Progenitor cell of endocrine pancreas (in vitro differentiated cells): ENCODE data around the gene NR5A2. TPM values are rescaled to one million over a fixed set of nuclear protein-coding genes. Genes with fewer than 3 reads are reported as not detected.

Experiments used
- DNase-seq: peaks from one replicate; pipeline ENCODE4 v3.0.0; 2021; ENCODE audit warnings: low spot score; ENCODE audit not compliant: unreplicated experiment
- H3K27ac Mint-ChIP-seq: 2 replicates; pipeline ENCODE4 v1.8.0; 2021; ENCODE audit warnings: mild to moderate bottlenecking, moderate library complexity, mixed read lengths
- H3K27me3 Mint-ChIP-seq: 2 replicates; pipeline ENCODE4 v1.8.0; 2021; ENCODE audit warnings: mixed read lengths
- H3K36me3 Mint-ChIP-seq: 2 replicates; pipeline ENCODE4 v1.8.0; 2022; ENCODE audit warnings: mixed read lengths; ENCODE audit not compliant: insufficient read depth
- H3K4me1 Mint-ChIP-seq: 2 replicates; pipeline ENCODE4 v1.8.0; 2021; ENCODE audit warnings: low read depth, mixed read lengths
- H3K4me3 Mint-ChIP-seq: 2 replicates; pipeline ENCODE4 v1.8.0; 2021; ENCODE audit warnings: low read depth, mild to moderate bottlenecking, moderate library complexity, mixed read lengths
- H3K9me3 Mint-ChIP-seq: 2 replicates; pipeline ENCODE4 v1.8.0; 2021; ENCODE audit warnings: low read depth, mixed read lengths
- total RNA-seq: library from RNA; stranded (reverse); gene quantifications from 2 replicates; pipeline ENCODE4 v1.2.1, GENCODE V29; 2021
- TF ChIP-seq, protein P1 (sequence below): fragments of 200-600 bp; sonication (generic); IDR thresholded peaks from one replicate; pipeline ENCODE4 v1.5.0; 2021; ENCODE audit warnings: antibody characterized with exemption, mild to moderate bottlenecking; ENCODE audit not compliant: unreplicated experiment

NR5A2 gene
- total RNA-seq, 1 donor from 2014 or later: 23.2 TPM

DNA sequence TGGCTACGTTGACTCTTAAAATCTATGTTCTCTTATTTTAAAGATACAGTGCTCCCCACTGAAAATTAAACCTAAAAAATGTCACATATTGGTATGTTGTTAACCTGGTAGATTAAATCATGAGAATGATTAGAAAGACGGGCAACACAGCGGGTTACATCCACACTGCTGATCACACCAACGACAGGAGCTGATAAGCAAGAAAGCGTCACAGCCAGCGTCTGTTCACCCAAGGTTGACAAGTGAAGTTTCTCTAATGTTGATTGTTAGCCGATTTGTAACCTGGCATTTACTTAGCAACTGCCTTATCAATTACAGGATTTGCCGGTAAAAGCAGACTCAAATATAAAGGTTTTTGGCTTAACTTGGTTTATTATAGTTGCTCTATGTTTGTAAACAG is 149.3 kb downstream of the NR5A2 start:
- H3K4me3 Mint-ChIP-seq: no peak overlapping the region
- no peak overlapping the region for H3K27ac Mint-ChIP-seq
- H3K9me3 Mint-ChIP-seq: peaks cover 7% of the 10 kb centered on the region
- no peaks in the 10 kb centered on the region for H3K27me3 Mint-ChIP-seq
- peaks cover 8% of the 10 kb centered on the region for H3K36me3 Mint-ChIP-seq
- TF ChIP-seq, protein P1, sequence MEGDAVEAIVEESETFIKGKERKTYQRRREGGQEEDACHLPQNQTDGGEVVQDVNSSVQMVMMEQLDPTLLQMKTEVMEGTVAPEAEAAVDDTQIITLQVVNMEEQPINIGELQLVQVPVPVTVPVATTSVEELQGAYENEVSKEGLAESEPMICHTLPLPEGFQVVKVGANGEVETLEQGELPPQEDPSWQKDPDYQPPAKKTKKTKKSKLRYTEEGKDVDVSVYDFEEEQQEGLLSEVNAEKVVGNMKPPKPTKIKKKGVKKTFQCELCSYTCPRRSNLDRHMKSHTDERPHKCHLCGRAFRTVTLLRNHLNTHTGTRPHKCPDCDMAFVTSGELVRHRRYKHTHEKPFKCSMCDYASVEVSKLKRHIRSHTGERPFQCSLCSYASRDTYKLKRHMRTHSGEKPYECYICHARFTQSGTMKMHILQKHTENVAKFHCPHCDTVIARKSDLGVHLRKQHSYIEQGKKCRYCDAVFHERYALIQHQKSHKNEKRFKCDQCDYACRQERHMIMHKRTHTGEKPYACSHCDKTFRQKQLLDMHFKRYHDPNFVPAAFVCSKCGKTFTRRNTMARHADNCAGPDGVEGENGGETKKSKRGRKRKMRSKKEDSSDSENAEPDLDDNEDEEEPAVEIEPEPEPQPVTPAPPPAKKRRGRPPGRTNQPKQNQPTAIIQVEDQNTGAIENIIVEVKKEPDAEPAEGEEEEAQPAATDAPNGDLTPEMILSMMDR: no peak
- DNase-seq: no peak
- H3K4me1 Mint-ChIP-seq: peaks cover 8% of the 10 kb centered on the region

DNA sequence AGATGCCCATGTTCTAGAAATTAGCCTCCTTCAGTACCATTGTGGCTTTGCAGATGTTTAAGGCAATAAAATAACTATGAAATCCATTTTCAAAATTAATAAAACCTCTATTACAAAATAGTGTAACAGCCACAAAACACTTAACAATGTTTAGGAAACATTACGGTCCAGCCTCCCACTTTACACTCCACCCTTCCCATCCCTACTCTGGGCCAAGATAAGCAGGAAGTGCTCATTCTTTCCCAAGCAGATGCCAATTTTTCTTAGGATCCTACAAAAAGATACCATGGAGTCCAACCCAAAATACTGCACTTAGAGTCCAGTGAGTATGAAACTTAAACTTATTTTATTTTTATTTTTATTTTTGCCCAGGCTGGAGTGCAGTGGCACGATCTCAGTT is 150.8 kb downstream of the NR5A2 start:
- Mint-ChIP-seq H3K4me1 (peaks cover 6% of the 10 kb centered on the region), H3K36me3 (peaks cover 8% of the 10 kb centered on the region), H3K4me3 (no peak overlapping the region), H3K27me3 (no peaks in the 10 kb centered on the region), H3K9me3 (peaks cover 7% of the 10 kb centered on the region), H3K27ac (no peak overlapping the region)
- TF ChIP-seq, protein P1: no peak
- DNase-seq: no peak

DNA sequence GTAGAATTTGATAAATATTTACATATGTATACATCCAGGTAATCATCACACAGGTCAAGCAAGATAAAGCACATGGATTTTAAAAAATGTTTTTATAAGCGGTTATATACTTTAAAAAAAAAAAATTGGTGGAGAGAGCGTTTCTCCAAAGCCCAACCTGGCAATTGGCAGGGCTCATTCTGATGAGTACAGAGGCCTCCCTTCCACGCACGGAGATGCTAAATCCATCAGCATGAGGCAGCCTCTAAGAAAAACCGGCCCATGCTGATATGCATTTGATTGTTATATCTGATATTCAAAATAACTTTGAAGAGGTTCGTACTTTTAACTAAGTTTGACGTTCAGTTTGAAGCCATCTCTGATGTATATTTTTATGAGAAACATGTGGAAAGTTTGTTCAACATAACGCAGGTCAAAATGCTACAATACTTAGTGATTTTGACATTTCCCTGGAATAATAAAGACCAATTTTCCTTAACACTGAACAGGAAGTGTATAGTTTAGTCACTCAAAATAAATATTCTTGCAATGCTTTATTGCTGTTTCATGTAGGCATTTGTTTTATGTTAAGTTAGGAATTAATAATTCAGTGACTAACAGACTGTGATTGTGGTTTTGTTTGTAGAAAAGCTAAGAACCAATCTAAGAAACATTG is 151.7 kb downstream of the NR5A2 start:
- Mint-ChIP-seq H3K4me1 (peaks cover 6% of the 10 kb centered on the region), H3K4me3 (no peak overlapping the region), H3K9me3 (peaks cover 7% of the 10 kb centered on the region), H3K27me3 (no peaks in the 10 kb centered on the region), H3K36me3 (peaks cover 5% of the 10 kb centered on the region), H3K27ac (no peak overlapping the region)
- DNase-seq: no peak
- TF ChIP-seq, protein P1: no peak

DNA sequence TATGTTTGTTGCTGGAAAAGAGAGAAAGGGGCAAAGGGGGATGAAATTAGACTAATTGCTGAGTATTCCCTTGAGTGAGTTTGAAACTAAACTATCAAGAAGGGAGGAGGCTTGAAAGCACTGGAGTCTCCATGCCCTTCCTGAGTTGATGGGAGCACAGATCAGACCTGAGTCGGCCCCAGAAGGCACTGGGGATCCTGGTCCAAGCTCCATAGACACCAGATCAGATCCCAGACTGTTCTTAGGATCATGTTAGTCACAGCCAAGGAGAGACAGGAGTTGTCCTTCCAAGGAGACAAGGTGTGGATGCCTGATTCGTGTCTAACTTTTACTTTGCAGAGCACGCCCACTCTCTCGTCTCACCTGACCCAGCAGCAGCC is 152.3 kb downstream of the NR5A2 start:
- Mint-ChIP-seq H3K27ac (no peak overlapping the region), H3K9me3 (peaks cover 7% of the 10 kb centered on the region), H3K36me3 (peaks cover 5% of the 10 kb centered on the region), H3K4me3 (no peak overlapping the region), H3K27me3 (no peaks in the 10 kb centered on the region), H3K4me1 (peaks cover 6% of the 10 kb centered on the region)
- TF ChIP-seq, protein P1: no peak
- DNase-seq: no peak

DNA sequence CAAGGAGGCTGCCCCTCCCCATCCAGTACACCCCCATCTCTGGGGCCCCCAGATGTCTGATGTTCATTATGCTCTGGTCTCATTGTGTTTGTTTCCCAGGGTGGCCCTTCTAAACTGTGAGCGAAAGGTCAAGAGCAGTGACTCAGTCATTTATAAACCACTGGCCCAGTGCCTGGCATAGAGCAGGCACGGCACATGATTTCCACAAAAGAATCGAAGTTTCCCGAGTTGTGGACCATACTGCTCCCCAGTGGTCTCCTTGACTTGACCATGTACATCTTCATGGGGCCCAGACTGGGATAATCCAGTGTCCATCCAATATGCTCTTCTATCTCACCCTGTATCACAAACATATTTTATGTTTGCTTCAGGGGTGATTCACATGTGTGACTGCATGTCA is 153.3 kb downstream of the NR5A2 start:
- no peak for DNase-seq
- H3K27me3 Mint-ChIP-seq: no peaks in the 10 kb centered on the region
- H3K27ac Mint-ChIP-seq: no peak overlapping the region
- no peak overlapping the region for H3K4me3 Mint-ChIP-seq
- peaks cover 2% of the 10 kb centered on the region for H3K36me3 Mint-ChIP-seq
- TF ChIP-seq, protein P1: no peak
- H3K9me3 Mint-ChIP-seq: peaks cover 11% of the 10 kb centered on the region
- H3K4me1 Mint-ChIP-seq: peaks cover 6% of the 10 kb centered on the region
